Urothelium cell line (cell line): ENCODE results near the gene DNAH12.
A peak's percentile ranks its signal among the peaks of the same experiment; 100 is the strongest.
"Not testable (repeated sequence)": the region's sequence is repeated elsewhere in the genome, so short reads cannot be mapped to it uniquely, and the experiment has no call there.

Experiments
- DNase-seq: peaks from one replicate; pipeline ENCODE4 v3.0.0; 2011; ENCODE audit warnings: low spot score, mixed read lengths
- FAIRE-seq: peaks from 2 replicates; lab custom pipeline; 2011; peaks lifted over from hg19 to GRCh38; lab: Jason Lieb, UNC

Gene DNAH12

DNA sequence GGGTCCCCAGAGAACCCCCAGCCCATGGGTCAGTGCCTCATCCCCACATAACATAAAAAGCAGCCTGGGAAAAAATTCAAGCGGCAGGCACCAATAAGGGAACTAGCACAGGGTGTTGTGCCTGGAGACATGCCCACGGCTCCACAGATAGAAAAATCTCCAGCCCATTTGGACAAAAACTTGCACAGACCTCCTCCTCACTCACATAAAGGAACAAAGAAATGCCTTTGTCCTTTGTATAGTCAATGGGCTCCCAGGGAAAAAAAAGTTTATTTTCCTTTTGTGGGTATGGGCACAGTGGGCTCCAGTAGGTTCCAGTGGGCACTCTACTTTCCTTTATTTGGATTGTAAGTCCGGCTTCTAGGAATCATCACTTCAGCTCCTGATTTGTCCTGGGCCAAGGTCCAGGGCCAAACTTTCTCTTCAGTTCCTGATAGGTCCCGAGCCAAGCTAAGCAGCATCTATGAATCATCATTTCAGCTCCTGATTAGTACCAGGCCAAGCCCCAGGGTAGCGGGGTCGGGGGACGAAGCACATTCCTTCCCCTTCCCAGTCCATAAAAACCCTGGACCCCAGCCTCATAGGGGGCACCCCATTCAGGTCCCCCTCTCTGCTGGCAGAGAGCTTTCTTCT, 1.6 kb upstream of the DNAH12 start:
- FAIRE-seq (no peak), DNase-seq (no peak)

GRCh38 chr3:57538465-57538864, 5.7 kb downstream of the DNAH12 start:
- DNase-seq (no peak), FAIRE-seq (no peak)

DNA sequence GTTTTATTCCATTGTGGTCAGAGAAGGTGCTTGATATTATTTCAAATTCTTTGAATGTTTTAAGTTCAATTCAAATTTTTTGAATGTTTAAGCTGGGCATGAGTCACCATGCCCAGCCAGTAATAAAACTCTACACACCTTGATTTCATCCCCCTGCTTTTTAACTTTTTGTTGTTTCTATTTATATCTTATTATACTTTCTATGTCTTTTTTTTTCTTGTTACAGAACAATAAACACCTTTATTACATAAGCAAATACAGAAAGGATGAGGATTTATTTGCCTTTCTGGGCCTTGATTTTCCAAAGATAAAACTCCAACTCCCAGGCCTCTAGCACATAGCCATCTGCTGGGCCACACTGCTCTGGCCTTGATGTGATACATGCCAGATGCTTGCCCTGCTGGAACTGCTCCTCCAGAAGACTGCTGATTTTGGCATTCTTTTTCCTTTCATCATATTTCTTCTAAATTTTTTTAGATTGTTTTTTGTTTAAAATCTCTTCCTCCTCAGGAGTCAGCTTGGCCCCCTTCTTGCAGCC, 14.0 kb downstream of the DNAH12 start:
- no peak for FAIRE-seq
- peak; percentile 40 for DNase-seq

DNA sequence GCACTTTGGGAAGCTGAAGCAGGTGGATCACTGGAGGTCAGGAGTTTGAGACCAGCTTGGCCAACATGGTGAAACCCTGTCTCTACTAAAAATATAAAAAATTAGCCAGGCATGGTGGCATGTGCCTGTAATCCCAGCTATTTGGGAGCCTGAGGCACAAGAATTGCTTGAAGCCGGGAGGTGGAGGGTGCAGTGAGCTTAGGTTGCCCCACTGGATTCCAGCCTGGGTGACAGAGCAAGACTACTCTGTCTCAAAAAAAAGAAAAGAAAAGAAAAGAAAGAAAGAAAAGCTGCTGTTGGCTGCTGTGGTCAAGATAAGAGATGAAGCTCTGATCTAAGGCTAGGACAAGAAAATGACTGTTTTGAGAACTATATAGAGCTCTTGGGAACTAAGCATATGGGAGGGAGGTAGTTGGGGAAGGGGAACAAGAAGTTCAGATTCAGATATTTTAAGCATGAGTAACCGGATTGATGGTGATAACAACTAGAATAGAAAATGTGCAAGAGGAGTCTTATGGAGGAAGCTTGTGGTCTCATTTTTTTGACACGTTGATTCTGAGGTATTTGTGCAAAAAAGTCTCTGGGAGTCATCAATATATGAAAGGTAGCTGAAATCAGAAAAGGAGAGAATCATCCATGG, 25.7 kb downstream of the DNAH12 start:
- DNase-seq (peak; percentile 37), FAIRE-seq (no peak)

- DNase-seq = no peak
- FAIRE-seq = no peak
Observed at GRCh38 chr3:57512166-57512565, 32.0 kb downstream of the DNAH12 start.

- FAIRE-seq (no peak), DNase-seq (no peak)
Observed at GRCh38 chr3:57505901-57506300, 38.2 kb downstream of the DNAH12 start.

DNA sequence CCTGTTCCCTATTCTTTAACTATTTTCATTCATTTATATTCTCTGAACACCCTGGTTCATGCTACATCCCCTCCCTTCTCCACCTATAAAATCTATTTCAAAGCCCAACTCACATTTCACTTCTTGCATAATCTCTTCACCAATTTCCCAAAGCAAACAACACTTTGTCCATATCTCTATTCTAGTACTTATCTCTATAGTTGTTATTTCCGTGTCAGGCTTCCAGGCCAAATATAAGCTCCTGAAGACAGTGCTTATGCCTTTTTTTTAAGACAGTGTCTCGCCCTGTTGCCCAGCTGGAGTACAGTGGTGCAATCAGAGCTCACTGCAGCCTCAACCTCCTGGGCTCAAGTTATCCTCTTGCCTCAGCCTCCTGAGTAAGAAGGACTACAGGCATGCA, 43.6 kb downstream of the DNAH12 start:
- no peak for FAIRE-seq
- no peak for DNase-seq

DNA sequence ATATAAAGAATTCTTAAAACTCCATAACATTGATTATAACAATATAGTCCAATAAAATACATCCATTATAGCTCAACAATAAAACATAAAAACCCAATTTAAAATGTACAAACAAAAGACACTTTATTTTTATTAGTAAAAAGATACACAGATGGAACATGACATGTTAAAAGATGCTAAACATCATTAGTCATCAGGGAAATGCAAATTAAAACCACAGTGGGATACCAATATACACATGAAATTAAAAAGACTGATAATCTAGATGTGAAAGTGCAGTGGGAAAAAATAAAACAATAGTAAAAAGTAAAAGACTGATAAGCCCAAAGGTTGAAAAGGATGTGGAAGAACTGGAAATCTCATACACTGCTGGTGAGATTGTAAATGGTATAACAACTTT, 46.2 kb downstream of the DNAH12 start:
- FAIRE-seq (no peak), DNase-seq (no peak)

- no peak for DNase-seq
- FAIRE-seq = no peak
Observed at GRCh38 chr3:57484563-57484962, 59.6 kb downstream of the DNAH12 start.

GRCh38 chr3:57477193-57477592, 67.0 kb downstream of the DNAH12 start:
- DNase-seq, FAIRE-seq: not testable (repeated sequence)

GRCh38 chr3:57464801-57465200, 79.3 kb downstream of the DNAH12 start:
- FAIRE-seq = no peak
- DNase-seq = no peak

DNA sequence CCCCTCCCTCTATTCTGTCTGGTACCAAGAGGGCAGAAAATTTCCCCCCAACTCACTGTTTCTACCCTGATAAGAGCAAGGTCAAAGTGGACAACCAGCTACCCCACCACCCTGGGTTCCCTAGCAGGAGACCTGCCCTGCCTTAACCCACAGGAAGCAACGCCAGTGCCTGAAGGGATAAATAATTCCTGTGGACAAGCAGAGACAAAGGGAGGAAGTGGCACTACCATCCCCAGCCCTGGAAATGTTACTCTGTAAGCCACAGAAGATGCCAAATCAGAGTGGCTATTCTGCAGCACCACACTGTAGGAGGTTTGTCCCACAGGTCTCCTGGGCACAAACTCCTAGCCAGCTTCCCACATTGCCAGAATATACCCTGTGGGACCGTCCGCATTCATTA, 80.1 kb downstream of the DNAH12 start:
- FAIRE-seq = no peak
- no peak for DNase-seq

- FAIRE-seq (no peak), DNase-seq (no peak)
Observed at GRCh38 chr3:57451150-57451846, 92.8 kb downstream of the DNAH12 start.

DNA sequence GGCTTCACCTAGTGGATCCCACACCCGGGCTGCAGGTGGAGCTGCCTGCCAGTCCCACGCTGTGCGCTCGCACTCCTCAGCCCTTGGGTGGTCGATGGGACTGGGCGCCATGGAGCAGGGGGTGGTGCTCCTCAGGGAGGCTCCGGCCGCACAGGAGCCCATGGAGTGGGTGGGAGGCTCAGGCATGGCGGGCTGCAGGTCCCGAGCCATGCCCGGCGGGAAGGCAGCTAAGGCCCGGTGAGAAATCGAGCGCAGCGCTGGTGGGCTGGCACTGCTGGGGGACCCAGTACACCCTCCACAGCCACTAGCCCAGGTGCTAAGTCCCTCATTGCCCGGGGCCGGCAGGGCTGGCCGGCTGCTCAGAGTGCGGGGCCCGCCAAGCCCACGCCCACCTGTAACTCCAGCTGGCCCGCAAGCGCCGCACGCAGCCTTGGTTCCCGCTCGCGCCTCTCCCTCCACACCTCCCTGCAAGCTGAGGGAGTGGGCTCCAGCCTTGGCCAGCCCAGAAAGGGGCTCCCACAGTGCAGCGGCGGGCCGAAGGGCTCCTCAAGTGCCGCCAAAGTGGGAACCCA, 94.8 kb downstream of the DNAH12 start:
- FAIRE-seq, DNase-seq: not testable (repeated sequence)

- not testable (repeated sequence) for FAIRE-seq, DNase-seq
Observed at GRCh38 chr3:57448489-57448888, 95.7 kb downstream of the DNAH12 start.

DNA sequence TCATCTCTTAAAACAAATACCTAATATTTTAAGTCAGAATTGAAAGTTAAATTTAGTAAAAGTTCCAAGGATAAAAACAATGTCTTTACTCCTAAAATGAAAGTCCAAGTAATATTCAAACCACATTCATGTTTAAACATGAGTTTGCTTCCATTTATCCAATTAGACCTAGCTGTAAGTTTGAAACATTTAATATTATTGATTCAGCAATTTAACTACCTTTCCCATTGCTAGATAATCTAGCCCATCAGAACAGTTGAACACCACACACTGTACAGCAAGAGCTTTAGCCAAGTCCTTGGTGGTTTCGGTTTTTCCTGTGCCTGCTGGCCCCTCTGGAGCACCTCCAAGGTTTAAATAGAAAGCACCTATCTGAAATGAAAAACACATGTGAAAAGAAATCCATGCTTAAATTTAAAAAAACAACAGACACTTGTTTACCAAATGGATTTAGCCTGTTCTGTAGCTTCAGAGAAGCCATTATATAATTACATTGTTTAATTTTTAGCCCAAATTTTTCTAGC, 97.8 kb downstream of the DNAH12 start:
- no peak for DNase-seq
- no peak for FAIRE-seq

- DNase-seq (no peak), FAIRE-seq (no peak)
Observed at GRCh38 chr3:57444469-57444868, 99.7 kb downstream of the DNAH12 start.

DNA sequence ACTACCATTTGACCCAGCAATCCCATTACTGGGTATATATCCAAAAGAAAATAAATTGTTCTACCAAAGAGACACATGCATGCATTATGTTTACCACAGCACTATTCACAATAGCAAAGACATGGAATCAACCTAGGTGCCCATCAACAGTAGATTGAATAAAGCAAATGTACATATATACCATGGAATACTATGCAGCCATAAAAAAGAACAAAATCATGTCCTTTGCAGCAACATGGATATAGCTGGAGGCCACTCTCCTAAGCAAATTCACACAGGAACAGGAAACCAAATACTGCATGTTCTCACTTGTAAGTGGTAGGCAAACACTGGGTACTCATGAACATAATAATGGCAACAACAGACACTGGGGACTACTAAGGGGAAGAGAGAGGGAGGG, 104.0 kb downstream of the DNAH12 start:
- not testable (repeated sequence) for DNase-seq, FAIRE-seq

GRCh38 chr3:57438460-57438859, 105.7 kb downstream of the DNAH12 start:
- FAIRE-seq = not testable (repeated sequence)

DNA sequence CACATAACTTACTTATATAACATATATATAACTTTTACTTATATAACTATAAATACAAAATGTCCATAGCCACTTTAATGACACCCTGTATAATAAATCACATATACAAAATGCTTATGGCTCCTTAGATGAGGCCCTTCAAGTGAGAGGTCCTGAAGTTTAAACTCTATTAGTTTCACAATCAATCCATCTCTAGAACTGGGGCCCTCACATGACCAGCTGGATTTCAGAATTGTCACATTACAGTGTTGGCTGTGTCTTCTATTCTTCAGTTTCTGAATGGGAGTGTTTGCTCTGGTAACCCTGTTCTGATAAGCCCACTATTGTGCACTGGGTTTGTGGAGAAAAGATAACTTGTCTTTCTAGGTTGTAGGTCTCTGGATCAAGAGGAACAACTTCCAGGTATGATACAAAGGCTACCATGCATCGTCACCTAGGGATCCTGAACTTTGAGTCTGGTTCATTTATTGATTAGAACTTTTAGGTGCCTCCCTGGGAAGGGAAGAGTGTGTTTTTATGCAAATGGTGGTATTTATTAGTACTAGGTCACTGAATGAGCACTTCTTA, 107.9 kb downstream of the DNAH12 start:
- no peak for DNase-seq

More at GRCh38 chr3:57438460-57438859, 105.7 kb downstream of the DNAH12 start:
- not testable (repeated sequence) for DNase-seq

DNA sequence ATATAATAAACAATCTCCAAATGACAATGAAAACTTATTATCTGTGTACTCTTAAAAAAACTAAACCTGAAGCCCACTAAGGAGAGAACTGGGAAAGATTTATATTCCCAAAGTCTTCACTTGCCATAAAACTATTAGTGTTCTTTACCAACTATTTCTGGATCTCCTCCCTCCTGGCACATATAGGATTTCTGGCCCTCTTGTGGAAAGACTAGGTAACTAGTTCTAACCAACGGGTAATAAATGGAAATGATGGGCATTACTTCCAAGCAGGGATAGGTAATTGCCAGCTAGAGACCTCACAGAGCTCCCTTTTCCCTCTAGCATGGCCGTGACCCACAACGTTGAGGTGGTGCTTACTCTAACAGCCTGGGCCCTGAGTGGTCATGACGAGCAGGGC, 110.1 kb downstream of the DNAH12 start:
- DNase-seq = peak; percentile 54
- FAIRE-seq = no peak

More for the DNA sequence above, 107.9 kb downstream of the DNAH12 start:
- FAIRE-seq = no peak
